M059J (cell line): ENCODE data around the gene KNL1. TPM values are rescaled to one million over a fixed set of nuclear protein-coding genes. Genes with fewer than 3 reads are reported as not detected.
"Not testable (repeated sequence)": the region's sequence is repeated elsewhere in the genome, so short reads cannot be mapped to it uniquely, and the experiment has no call there.

ENCODE experiments used
- DNase-seq: peaks from one replicate; pipeline ENCODE4 v3.0.0-alpha.2; 2012; ENCODE audit warnings: low read depth
- total RNA-seq: library from RNA; depleted of rRNA; stranded (reverse); fragments of >200 nt; shearing (Covaris generic); gene quantifications from 2 replicates; pipeline ENCODE4 v1.2.3, GENCODE V29; 2014; rRNA removed

KNL1 gene
- total RNA-seq, 1 experiment from 2014 or later, result 32.1 TPM

- not testable (repeated sequence) for DNase-seq
Measured at GRCh38 chr15:40676906-40677305, 82.9 kb downstream of the KNL1 start.

- no peak for DNase-seq
Measured at GRCh38 chr15:40680151-40680550, 86.1 kb downstream of the KNL1 start.

- DNase-seq, result not testable (repeated sequence)
Measured at GRCh38 chr15:40680959-40681358, 86.9 kb downstream of the KNL1 start.

- DNase-seq, result no peak
Measured at GRCh38 chr15:40684381-40684780, 90.3 kb downstream of the KNL1 start.

- DNase-seq, result no peak
Measured at GRCh38 chr15:40685376-40685775, 91.3 kb downstream of the KNL1 start.

- peak; percentile 37 for DNase-seq
Measured at GRCh38 chr15:40688932-40689799, 95.1 kb downstream of the KNL1 start.

GRCh38 chr15:40691737-40692136, 97.7 kb downstream of the KNL1 start:
- DNase-seq, result peak; percentile 30

- DNase-seq, result no peak
Measured at GRCh38 chr15:40693904-40694687, 100.0 kb downstream of the KNL1 start.

GRCh38 chr15:40694688-40695468, 100.8 kb downstream of the KNL1 start, which contains the start of gene RAD51:
TSS of gene RAD51 (plus strand) at chr15:40695174. CDS start at chr15:40698759, 3,585 bp downstream.
- DNase-seq, result peak; percentile 93

GRCh38 chr15:40695469-40695890, 101.4 kb downstream of the KNL1 start:
- DNase-seq, result peak; percentile 21

GRCh38 chr15:40696228-40696627, 102.2 kb downstream of the KNL1 start:
- no peak for DNase-seq

GRCh38 chr15:40697916-40698315, 103.9 kb downstream of the KNL1 start:
- DNase-seq, result no peak

GRCh38 chr15:40702077-40702476, 108.0 kb downstream of the KNL1 start:
- peak; percentile 12 for DNase-seq

GRCh38 chr15:40706121-40706520, 112.1 kb downstream of the KNL1 start:
- DNase-seq, result no peak

Other genes starting within 250 kb of the KNL1 start
- gene PHGR1, start 243.2 kb upstream of the KNL1 start, total RNA-seq, result not detected in 2 replicates
- 0.49 and 2.4 TPM in 2 replicates for gene DISP2, start 236.0 kb upstream of the KNL1 start, total RNA-seq
- gene KNSTRN, start 211.5 kb upstream of the KNL1 start, total RNA-seq, result 76.1 and 91.7 TPM in 2 replicates
- 10.6 and 19.5 TPM in 2 replicates for gene IVD, start 188.5 kb upstream of the KNL1 start, total RNA-seq
- 6.5 and 16.6 TPM in 2 replicates for gene BAHD1, start 153.3 kb upstream of the KNL1 start, total RNA-seq
- gene CHST14, start 123.3 kb upstream of the KNL1 start, total RNA-seq, result 35.5 and 40.5 TPM in 2 replicates
- gene CCDC32, start 29.2 kb upstream of the KNL1 start, total RNA-seq, result 13.3 and 24.9 TPM in 2 replicates
- 9.4 and 11.0 TPM in 2 replicates for gene RPUSD2, start 24.9 kb upstream of the KNL1 start, total RNA-seq
- gene RAD51, start 100.9 kb downstream of the KNL1 start, total RNA-seq, result 7.7 and 10.5 TPM in 2 replicates
- 13.5 and 19.2 TPM in 2 replicates for gene RMDN3, start 161.0 kb downstream of the KNL1 start, total RNA-seq
- gene GCHFR, start 169.8 kb downstream of the KNL1 start, total RNA-seq, result 42.0 and 45.9 TPM in 2 replicates
- 0.05 and 0.49 TPM in 2 replicates for gene C15orf62, start 175.7 kb downstream of the KNL1 start, total RNA-seq
- 45.9 and 60.7 TPM in 2 replicates for gene ZFYVE19, start 212.8 kb downstream of the KNL1 start, total RNA-seq
- gene DNAJC17, start 213.2 kb downstream of the KNL1 start, total RNA-seq, result 26.1 and 31.5 TPM in 2 replicates
- not detected in 2 replicates for gene PPP1R14D, start 234.5 kb downstream of the KNL1 start, total RNA-seq
- gene SPINT1, start 249.8 kb downstream of the KNL1 start, total RNA-seq, result 8.3 and 15.5 TPM in 2 replicates